Ureter (tissue), 1 donor: Measurements from ENCODE around the gene SELENOW. TPM values are rescaled to one million over a fixed set of nuclear protein-coding genes. Genes with fewer than 3 reads are reported as not detected.

Experiments used
- DNase-seq: peaks from one replicate; pipeline ENCODE4 v3.0.0-alpha.2; 2020; ENCODE audit warnings: low spot score
- total RNA-seq: library from RNA; stranded (reverse); gene quantifications from one replicate; pipeline ENCODE4 v1.2.4, GENCODE V29; 2023
- donor health status: DM: yes; HTN: yes; CAD: no.

The SELENOW gene
- total RNA-seq, 1 donor from 2014 or later, result 404 TPM

DNA sequence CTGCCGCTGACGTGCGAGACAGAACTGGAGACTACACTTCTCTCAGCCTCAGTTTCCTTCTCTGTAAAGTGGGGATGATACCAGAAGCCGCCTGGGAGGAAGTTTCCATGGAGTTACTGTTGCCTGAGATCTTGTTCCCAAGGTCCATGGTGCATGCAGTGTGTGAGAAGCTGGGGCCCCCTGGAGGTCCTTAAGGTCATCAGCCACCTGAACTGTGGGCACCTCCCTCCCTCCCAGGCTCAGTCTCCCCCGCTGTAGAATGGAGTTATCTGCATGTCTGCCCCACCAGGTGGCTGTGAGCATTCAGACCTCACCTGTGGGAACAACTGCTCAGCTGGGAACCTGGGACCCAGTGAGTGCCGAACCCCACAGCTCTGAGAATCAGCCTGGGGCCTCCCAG lies 45.9 kb downstream of the SELENOW start:
- no peak for DNase-seq

DNA sequence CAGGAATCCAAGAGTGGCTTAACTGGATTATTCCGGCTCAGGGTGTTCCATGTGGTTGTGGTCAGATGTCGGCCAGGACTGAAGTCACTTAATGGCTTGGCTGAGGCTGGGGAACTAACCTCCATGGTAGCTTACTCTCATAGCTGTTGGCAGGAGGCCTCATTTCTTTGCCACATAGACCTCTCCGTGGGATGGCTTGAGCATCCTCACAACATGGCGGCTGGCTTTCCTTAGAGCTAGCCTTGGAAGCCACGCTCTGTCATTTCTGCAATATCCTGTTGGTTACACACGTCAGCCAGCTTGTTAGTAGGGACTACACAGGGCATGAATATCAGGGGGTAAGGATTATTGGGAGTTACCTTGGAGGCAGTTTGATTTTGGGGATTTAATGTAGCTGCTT lies 48.3 kb downstream of the SELENOW start:
- DNase-seq, result no peak

DNA sequence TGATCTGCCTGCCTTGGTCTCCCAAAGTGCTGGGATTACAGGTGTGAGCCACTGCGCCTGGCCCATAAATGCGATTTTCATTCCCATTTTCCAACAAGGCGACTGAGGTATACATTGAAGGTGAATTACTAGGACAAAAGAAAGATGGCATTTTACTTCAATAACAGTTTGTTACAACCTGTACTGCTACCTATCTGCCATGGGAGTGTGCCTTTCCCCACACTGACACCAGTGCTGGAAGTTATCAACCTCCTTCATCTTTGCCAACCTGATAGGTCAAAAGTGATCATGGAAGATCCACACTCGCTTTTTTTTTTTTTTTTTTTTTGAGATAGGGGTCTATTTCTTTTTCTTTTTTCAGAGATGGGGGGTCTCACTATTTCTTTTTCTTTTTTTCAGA lies 54.2 kb downstream of the SELENOW start:
- DNase-seq, result no peak

Other genes starting within 250 kb of the SELENOW start
- 0.70 TPM for gene ZNF541, start 205.6 kb upstream of the SELENOW start, total RNA-seq
- 19.4 TPM for gene BICRA, start 169.6 kb upstream of the SELENOW start, total RNA-seq
- 126 TPM for gene EHD2, start 65.3 kb upstream of the SELENOW start, total RNA-seq
- 450 TPM for gene NOP53, start 33.2 kb upstream of the SELENOW start, total RNA-seq
- not detected for gene TPRX1, start 25.8 kb downstream of the SELENOW start, total RNA-seq
- not detected for gene CRX, start 43.2 kb downstream of the SELENOW start, total RNA-seq
- not detected for gene TPRX2, start 80.5 kb downstream of the SELENOW start, total RNA-seq
- 0.75 TPM for gene SULT2A1, start 107.6 kb downstream of the SELENOW start, total RNA-seq
- gene BSPH1, start 213.5 kb downstream of the SELENOW start, total RNA-seq, result not detected
- gene ELSPBP1, start 215.9 kb downstream of the SELENOW start, total RNA-seq, result not detected